ENCODE results near the gene NPC2. TPM values are rescaled to one million over a fixed set of nuclear protein-coding genes. Genes with fewer than 3 reads are reported as not detected.

NPC2 gene
- total and polyA plus RNA-seq, 2 donors (not counting 3 experiments of a cell fraction or from before 2014, with no cell fraction given): 203 to 406 TPM

DNA sequence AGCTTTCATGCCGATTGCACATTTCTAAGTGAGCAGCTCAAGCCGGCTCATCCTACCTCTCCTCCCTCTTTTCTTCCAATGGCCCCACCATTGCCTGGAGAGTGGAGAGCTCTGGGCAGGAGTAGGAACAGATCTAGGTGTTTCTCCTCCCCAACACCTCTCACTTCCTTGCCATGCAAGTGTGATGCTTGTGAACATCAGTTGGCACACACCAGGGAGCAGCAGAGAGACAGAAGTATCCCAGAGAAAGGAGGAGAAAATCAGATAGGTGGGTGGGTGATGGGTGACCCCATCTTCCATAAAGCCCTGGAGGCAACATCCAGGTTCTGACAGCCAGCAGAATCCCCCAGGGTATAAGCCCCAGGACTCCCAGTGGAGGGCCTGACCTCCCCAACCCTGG, 27.8 kb downstream of the NPC2 start:
- dilution Hi-C loops (cut with MboI; ENCODE audit: extremely low pct_ligation_motif_present, low sequenced_read_pairs): no loop called here
- ChIA-PET POLR2A (no interaction called here), CTCF (interaction anchor here (1.2 to 2.4 kb wide), 3 partner anchors 8 to 21 kb away, joined by 3 to 7 read pairs (median 4); no protein-coding TSS in a partner anchor)
- Histone ChIP-seq H3K9me3 (replicated peaks; ENCODE audit: control insufficient read depth, insufficient read depth, low read length) (no peaks in the 10 kb centered on the region), H2AFZ (ENCODE audit: low read depth, low read length) (no peak overlapping the region), H3K4me3 (replicated peaks in 1 of 3; ENCODE audit: insufficient read depth in 1 of 3, low read depth in 1 of 3, low read length in 3 of 3) (no peak overlapping the region), H3K36me3 (ENCODE audit: control insufficient read depth in 2 of 2, extremely low read depth in 1 of 2, insufficient read depth in 2 of 2, low read length in 2 of 2) (no peaks in the 10 kb centered on the region), H3K9me1 (replicated peaks; ENCODE audit: control insufficient read depth, extremely low read depth, insufficient read depth, low read length) (no peaks in the 10 kb centered on the region), H3K4me1 (ENCODE audit: control insufficient read depth, extremely low read depth, insufficient read depth, low read length) (peaks cover 4% of the 10 kb centered on the region), H3K27me3 (ENCODE audit: control insufficient read depth in 2 of 2, insufficient read depth in 2 of 2, low read length in 2 of 2) (peaks cover 0 to 3% of the 10 kb centered on the region in 2 experiments), H3K27ac (ENCODE audit: insufficient read depth, low read depth, low read length) (no peak overlapping the region), H3K9ac (replicated peaks; ENCODE audit: extremely low read depth, insufficient read depth, low read length) (no peak overlapping the region), H4K20me1 (replicated peaks; ENCODE audit: control insufficient read depth, extremely low read depth, insufficient read depth, low read length) (no peaks in the 10 kb centered on the region), H3K4me2 (ENCODE audit: insufficient read depth, low read length) (no peak overlapping the region), H3K79me2 (ENCODE audit: control insufficient read depth, insufficient read depth, low read length) (no peaks in the 10 kb centered on the region)
- TF ChIP-seq, protein P1, sequence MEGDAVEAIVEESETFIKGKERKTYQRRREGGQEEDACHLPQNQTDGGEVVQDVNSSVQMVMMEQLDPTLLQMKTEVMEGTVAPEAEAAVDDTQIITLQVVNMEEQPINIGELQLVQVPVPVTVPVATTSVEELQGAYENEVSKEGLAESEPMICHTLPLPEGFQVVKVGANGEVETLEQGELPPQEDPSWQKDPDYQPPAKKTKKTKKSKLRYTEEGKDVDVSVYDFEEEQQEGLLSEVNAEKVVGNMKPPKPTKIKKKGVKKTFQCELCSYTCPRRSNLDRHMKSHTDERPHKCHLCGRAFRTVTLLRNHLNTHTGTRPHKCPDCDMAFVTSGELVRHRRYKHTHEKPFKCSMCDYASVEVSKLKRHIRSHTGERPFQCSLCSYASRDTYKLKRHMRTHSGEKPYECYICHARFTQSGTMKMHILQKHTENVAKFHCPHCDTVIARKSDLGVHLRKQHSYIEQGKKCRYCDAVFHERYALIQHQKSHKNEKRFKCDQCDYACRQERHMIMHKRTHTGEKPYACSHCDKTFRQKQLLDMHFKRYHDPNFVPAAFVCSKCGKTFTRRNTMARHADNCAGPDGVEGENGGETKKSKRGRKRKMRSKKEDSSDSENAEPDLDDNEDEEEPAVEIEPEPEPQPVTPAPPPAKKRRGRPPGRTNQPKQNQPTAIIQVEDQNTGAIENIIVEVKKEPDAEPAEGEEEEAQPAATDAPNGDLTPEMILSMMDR (IDR thresholded peaks at IDR 0.05; ENCODE audit: extremely low read depth in 1 of 2, insufficient read depth in 1 of 2, low read depth in 1 of 2, low read length in 2 of 2): no peak
- TF ChIP-seq, protein P2, sequence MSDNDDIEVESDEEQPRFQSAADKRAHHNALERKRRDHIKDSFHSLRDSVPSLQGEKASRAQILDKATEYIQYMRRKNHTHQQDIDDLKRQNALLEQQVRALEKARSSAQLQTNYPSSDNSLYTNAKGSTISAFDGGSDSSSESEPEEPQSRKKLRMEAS (IDR thresholded peaks at IDR 0.05; ENCODE audit: insufficient read depth, insufficient read length): no peak
- TF ChIP-seq GATA2 (IDR thresholded peaks at IDR 0.05; ENCODE audit: insufficient read depth, insufficient read length, low read depth, low read length): no peak
- TF ChIP-seq FOS (IDR thresholded peaks at IDR 0.05; ENCODE audit: borderline replicate concordance, insufficient read depth, low read length): no peak
- TF ChIP-seq MYC (IDR thresholded peaks at IDR 0.05; ENCODE audit: low read depth, low read length): no peak
- TF ChIP-seq POLR2AphosphoS5 (IDR thresholded peaks at IDR 0.05; ENCODE audit: insufficient read depth, low read depth, low read length): no peak
- no peak for TF ChIP-seq EZH2 (IDR thresholded peaks at IDR 0.05; ENCODE audit: borderline replicate concordance, low read depth, low read length, severe bottlenecking)
- TF ChIP-seq POLR2A (IDR thresholded peaks at IDR 0.05; ENCODE audit: low read depth, low read length): no peak
- TF ChIP-seq JUN (IDR thresholded peaks at IDR 0.05; ENCODE audit: borderline replicate concordance, insufficient read depth, insufficient read length, low read depth): no peak
- no peak for FAIRE-seq
- BruUV-seq (replicated peaks): no TSS peak
- DNase-seq (ENCODE audit: low read depth, low spot score): no peak
- intact Hi-C loops (cut with micrococcal nuclease): no loop called here
